ENCODE data around the gene SOS2.

The SOS2 gene

DNA sequence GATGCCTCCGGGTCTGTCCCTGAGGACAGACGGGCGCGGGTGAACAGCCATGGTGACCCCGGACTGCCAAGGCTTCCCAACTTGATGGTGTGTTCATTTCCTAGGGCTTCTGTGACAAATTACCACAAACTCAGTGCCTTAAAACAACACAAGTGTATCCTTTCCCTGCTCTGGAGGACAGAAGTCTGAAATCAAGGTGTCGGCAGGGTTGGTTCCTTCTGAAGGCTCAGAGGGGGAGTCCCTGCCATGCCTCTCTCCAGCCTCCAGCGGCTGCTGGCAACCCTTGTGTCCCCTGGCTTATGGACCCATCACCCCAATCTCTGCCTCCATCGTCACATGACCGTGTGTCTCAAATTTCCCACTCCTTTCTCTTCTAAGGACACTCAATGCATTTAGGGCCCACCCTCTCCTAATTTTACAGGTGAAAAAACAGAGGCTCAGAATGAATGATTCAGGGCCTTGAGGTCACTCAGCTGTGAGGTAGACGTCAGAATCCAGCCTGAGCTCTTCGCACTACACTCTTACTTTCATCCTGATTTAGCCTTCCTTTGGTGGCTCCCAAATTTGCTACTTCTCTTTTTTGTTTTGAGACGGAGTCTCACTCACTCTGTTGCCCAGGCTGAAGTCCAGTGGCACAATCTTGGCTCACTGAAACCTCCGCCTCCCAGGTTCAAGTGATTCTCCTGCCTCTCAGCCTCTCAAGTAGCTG, 160.4 kb downstream of the SOS2 start:
- no peak for DNase-seq (ENCODE audit: low spot score)
- no peak for TF ChIP-seq CTCF (conservative IDR thresholded peaks at IDR 0.05; ENCODE audit: low read depth)
- H3K27ac ChIP-seq: no peak overlapping the region
- CTCF ChIA-PET: interaction anchor here (0.8 kb wide), 1 partner anchor 124 kb away, joined by 4 read pairs; no protein-coding TSS in a partner anchor
- POLR2A ChIA-PET (ENCODE audit: low non-redundant PET): no interaction called here

DNA sequence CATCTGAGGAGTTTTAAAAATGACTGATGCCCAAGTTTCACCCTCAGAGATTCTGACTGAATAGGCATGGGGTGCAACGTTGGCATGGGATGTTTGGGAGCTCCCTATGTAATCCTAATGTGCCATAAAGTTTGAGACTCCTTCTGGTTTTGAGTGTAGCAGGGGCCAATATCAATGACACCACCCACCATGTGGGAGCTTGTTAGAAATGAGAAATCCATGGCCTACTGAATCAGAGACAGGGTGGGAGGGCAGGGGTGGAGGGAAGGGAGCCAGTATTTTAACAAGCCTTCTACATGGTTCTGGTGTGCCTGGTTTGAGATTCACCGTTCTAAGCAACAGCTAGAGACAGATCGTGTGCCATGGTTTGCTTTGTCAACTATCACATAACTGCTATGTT, 161.1 kb downstream of the SOS2 start:
- no peak overlapping the region for H3K27ac ChIP-seq
- ChIA-PET POLR2A (ENCODE audit: low non-redundant PET) (no interaction called here), CTCF (no interaction called here)
- no peak for DNase-seq (ENCODE audit: low spot score)
- no peak for TF ChIP-seq CTCF (conservative IDR thresholded peaks at IDR 0.05; ENCODE audit: low read depth)

GRCh38 chr14:50069325-50069724, 162.1 kb downstream of the SOS2 start:
- no peak overlapping the region for H3K27ac ChIP-seq
- no peak for TF ChIP-seq CTCF (conservative IDR thresholded peaks at IDR 0.05; ENCODE audit: low read depth)
- POLR2A ChIA-PET (ENCODE audit: low non-redundant PET): no interaction called here
- no peak for DNase-seq (ENCODE audit: low spot score)
- CTCF ChIA-PET: interaction anchor here (0.7 kb wide), 1 partner anchor 69 kb away, joined by 4 read pairs; no protein-coding TSS in a partner anchor

GRCh38 chr14:50068496-50068895, 162.9 kb downstream of the SOS2 start:
- DNase-seq (ENCODE audit: low spot score): no peak
- ChIA-PET POLR2A (ENCODE audit: low non-redundant PET) (no interaction called here), CTCF (no interaction called here)
- peak overlapping the region; percentile 53; the same call in 1 of the 2 replicates for H3K27ac ChIP-seq
- no peak for TF ChIP-seq CTCF (conservative IDR thresholded peaks at IDR 0.05; ENCODE audit: low read depth)

DNA sequence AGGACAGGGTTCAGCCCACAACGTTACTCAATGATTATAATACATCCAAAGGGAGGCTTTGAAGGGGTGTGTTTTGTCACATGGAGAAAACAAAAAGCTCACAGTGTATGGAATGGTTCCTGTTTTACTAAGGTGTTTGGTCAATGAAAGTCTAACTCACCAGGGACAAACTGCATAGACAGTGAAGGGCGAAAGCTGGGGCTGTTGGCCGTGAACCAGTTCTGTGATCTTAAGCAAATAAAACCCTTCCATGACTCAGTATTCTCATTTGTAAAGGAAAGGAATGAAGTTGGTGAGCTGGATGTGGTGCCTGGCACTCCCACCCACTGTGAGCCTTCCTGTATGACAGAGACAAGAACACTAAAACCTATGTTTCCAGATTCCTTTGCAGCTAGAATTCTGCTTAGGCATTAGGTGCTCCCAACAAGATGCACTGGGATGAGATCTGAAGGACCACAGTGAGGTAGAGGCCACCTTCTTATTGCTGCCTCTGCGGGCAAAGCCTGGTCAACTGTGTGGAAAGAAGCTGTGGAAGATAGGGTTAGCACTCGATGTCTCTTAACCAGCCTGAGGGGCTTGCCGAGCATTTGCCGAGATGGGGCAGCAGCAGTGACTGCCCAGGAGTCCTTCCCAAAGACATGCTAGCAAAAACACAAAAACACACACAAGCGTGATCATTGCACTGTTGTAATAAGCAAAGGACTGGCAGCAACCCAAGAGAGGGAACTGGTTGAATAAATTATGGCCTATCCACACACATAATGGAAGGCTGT, 163.5 kb downstream of the SOS2 start:
- DNase-seq (ENCODE audit: low spot score): peak; percentile 53
- ChIA-PET POLR2A (ENCODE audit: low non-redundant PET) (no interaction called here), CTCF (interaction anchor here (0.7 kb wide), 1 partner anchor 206 kb away, joined by 3 read pairs; no protein-coding TSS in a partner anchor)
- peak overlapping the region; percentile 53 for H3K27ac ChIP-seq
- TF ChIP-seq CTCF (conservative IDR thresholded peaks at IDR 0.05; ENCODE audit: low read depth): no peak

Data from RWPE1 (cell line).